Hepatic stellate cell (primary cell): ENCODE measurements around the gene METTL2B.
"Not testable (repeated sequence)": the region's sequence is repeated elsewhere in the genome, so short reads cannot be mapped to it uniquely, and the experiment has no call there.

Source experiments
- DNase-seq: peaks from one replicate; pipeline ENCODE4 v3.0.0; 2011; ENCODE audit warnings: low spot score

The METTL2B gene

DNA sequence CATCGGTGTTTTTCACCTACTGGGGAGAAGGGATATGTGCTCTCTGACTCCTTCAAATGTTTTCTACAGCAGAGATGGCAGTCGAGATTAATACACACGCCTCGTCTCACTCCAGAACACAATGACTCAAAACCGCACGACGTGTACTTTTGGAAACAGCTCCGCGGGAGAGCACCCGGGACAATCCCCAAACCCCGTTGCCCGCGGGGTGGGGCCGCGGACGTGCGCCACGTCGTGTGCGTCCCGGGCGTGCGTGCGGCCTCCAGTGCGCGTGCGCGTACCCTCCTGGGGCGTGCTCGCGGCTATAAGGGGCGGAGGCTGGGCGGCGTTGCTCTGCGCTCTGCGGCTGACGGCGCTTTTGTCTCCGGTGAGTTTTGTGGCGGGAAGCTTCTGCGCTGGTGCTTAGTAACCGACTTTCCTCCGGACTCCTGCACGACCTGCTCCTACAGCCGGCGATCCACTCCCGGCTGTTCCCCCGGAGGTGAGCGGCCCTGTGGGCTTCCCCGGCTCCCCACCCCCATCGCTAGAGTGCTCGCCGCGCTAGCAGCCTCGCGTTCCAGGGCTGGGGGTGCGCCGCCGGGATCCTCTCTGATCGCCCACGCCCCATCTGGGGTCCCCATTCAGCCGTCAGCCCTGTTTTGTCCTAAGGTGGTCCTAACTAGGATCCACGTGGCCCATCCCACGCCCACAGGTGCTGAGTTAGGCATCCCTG lies 20.8 kb upstream of the METTL2B start, which contains the start of gene HILPDA:
Gene HILPDA, plus strand, starts transcription at position 336 of the 712 bp plus-strand sequence. CDS start 1,391 bp downstream, outside the sequence.
- peak; percentile 97 for DNase-seq

- DNase-seq, result no peak
Observed at GRCh38 chr7:128456255-128456725, 20.3 kb upstream of the METTL2B start.

DNA sequence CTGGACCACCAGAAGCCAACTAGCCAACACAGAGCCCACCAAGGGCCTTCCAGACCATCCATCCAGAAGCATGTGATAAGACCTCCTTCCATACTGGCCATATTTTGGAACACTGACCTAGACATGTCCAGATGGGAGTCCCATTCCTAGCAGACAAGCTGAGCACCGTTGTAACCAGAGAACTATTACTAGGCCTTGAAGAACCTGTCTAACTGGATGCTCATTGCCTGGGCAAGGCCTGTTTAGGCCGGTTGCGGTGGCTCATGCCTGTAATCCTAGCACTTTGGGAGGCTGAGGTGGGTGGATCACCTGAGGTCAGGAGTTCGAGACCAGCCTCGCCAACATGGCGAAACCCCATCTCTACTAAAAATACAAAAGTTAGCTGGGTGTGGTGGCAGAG lies 19.2 kb upstream of the METTL2B start:
- DNase-seq, result not testable (repeated sequence)

GRCh38 chr7:128458956-128459355 lies 17.6 kb upstream of the METTL2B start:
- no peak for DNase-seq

- peak; percentile 77 for DNase-seq
Observed at GRCh38 chr7:128459394-128459878, 17.1 kb upstream of the METTL2B start.

DNA sequence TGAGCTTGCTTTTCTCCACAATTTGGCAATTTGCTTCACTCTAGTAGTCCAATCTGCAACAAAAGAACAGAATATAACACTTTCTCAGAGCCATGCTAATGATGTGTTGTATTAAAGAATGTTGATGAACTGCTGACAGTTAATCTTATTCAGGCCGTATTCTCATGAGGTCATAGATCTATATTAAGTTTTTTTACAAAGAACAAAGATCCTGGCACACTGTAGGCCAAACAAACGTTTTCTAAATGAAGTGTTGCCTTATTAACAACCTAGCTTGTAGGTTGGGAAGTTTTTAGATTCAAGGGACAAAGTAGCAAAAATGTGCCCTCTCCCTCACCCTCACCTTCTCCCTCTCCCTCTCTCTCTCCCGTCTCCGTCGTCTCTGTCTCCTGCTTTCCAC lies 14.1 kb upstream of the METTL2B start:
- DNase-seq, result no peak

DNA sequence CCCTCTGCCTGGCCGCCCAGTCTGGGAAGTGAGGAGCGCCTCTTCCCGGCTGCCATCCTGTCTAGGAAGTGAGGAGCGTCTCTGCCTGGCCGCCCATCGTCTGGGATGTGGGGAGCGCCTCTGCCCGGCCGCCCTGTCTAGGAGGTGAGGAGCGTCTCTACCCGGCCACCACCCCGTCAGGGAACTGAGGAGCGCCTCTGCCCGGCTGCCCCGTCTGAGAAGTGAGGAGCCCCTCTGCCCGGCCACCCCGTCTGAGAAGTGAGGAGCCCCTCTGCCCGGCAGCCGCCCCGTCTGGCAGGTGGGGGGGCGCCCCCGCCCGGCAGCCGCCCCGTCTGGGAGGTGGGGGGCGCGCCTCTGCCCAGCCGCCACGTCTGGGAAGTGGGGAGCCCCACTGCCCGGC lies 13.2 kb upstream of the METTL2B start:
- not testable (repeated sequence) for DNase-seq

GRCh38 chr7:128463933-128464332 lies 12.6 kb upstream of the METTL2B start:
- DNase-seq, result not testable (repeated sequence)

GRCh38 chr7:128466871-128467270 lies 9.7 kb upstream of the METTL2B start:
- DNase-seq, result not testable (repeated sequence)

- DNase-seq, result not testable (repeated sequence)
Observed at GRCh38 chr7:128477336-128477690, 765 bp downstream of the METTL2B start.

GRCh38 chr7:128479082-128479481 lies 2.5 kb downstream of the METTL2B start:
- DNase-seq, result not testable (repeated sequence)

DNA sequence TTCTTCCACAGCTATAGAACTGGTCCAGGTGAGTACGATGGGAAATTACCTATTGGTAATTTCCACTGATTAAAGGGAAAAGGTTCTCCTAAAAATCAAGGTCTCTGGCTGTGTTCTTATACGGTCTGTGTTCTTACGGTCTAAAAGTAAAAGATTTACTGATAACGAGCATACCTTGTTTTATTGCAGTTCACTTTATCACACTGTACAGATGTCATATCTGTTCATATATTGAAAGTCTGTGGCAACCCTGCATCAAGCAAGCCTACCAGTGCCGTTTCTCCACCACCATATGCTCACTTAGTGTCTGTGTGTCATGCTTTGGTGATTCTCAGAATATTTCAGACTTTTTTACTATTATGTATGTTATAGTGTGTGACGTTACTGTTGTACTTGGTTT lies 11.6 kb downstream of the METTL2B start:
- not testable (repeated sequence) for DNase-seq

GRCh38 chr7:128497405-128497804 lies 20.9 kb downstream of the METTL2B start:
- DNase-seq, result no peak

DNA sequence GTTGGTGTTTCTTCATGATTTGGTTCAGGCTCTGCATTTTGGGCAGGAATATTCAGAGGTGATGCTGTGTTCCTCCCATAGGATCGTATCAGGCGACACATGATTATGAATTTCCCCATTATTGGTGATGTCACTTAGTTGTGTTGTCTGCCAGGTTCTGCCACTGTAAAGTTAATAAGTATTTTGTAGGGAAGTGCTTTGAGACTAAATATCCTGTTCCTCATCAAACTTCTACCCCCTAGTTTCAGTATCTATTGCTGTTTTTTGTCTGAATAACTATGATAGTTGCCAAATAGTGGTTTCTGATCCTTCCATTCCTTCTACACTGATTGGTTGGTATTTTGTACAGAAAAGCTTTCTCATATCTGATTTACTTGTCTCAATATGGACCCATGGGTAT lies 28.9 kb downstream of the METTL2B start:
- DNase-seq, result not testable (repeated sequence)

- not testable (repeated sequence) for DNase-seq
Observed at GRCh38 chr7:128506819-128507218, 30.3 kb downstream of the METTL2B start.

GRCh38 chr7:128507321-128507993 lies 30.9 kb downstream of the METTL2B start:
- not testable (repeated sequence) for DNase-seq

DNA sequence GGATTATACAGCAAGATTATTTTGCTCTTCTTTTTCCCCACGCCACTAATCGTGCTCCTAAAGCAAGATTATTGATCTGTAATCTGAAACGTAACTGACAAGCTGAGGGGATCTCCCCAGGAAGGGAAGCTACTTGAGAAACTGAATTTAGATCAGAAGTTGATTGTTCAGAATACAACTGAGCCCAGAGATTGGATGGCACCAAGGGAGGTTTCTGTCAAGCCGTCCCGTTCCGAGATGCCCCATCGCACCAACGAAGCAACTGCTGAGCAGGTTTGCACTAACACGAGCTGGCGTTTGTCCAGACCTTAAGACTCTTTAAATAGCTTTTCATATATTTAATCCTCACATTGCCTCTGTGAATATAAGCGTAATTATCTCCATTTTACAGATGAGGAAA lies 35.1 kb downstream of the METTL2B start:
- DNase-seq, result not testable (repeated sequence)

GRCh38 chr7:128515232-128515631 lies 38.7 kb downstream of the METTL2B start:
- DNase-seq, result not testable (repeated sequence)

- not testable (repeated sequence) for DNase-seq
Observed at GRCh38 chr7:128517023-128517422, 40.5 kb downstream of the METTL2B start.

DNA sequence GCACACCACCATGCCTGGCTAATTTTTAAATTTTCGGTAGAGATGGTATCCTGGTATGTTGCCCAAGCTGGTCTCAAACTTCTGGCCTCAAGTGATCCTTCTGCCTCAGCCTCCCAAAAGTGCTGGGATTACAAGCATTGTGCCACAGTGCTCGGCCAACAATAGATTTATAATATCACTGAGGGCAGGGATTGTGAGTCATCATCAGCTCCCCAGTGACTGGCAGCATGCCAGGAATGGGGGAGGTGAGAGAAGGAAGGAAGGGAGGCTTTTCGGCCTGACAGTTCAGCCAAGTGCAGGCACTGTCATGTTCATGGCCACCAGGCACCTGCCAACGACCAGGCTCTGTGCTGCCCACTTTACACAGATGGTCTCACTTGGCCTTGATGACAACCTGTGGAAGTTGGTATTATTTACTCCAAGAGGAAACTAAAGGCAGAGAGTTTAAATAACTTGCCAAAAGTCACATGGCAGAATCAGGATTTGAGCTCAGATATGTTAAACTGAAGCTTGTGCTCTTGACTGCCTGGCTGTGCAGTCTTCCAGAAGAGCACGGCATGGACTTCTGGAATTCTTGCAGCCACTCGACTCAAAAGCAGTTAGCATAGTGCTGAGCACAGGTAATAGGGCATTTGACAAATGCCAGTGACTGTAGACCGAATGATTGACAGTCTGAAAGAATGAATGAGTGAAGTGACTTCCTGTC lies 46.8 kb downstream of the METTL2B start:
- peak; percentile 41 for DNase-seq

- not testable (repeated sequence) for DNase-seq
Observed at GRCh38 chr7:128523932-128524524, 47.5 kb downstream of the METTL2B start.

- not testable (repeated sequence) for DNase-seq
Observed at GRCh38 chr7:128525584-128525983, 49.0 kb downstream of the METTL2B start.
